CD14-positive monocyte (primary cell): ENCODE measurements around the gene BRCA2. TPM values are rescaled to one million over a fixed set of nuclear protein-coding genes. Genes with fewer than 3 reads are reported as not detected.

ENCODE experiments used
- DNase-seq, 3 donors: peaks; one replicate each; pipeline ENCODE4 v3.0.0-alpha.2; 2011 to 2022
- H2AFZ ChIP-seq: 2 replicates; pipeline ENCODE4 v1.6.0; 2012; ENCODE audit warnings: mild to moderate bottlenecking, low read depth, low read length, inconsistent platforms; ENCODE audit not compliant: insufficient read depth, poor library complexity, severe bottlenecking
- H3K27ac ChIP-seq, 2 donors: 1 replicate in 1 of 2; 2 replicates in 1 of 2; pipeline ENCODE4 v1.5.1; 2012 to 2013; ENCODE audit warnings: low read length in 2 of 2, control low read depth in 1 of 2, inconsistent platforms in 1 of 2, low read depth in 1 of 2, mild to moderate bottlenecking in 1 of 2
- H3K27me3 ChIP-seq, 2 donors: one replicate each; pipeline versions ENCODE4 v1.6.0 to v1.6.1; 2011 to 2013; ENCODE audit warnings: low read length in 2 of 2; ENCODE audit not compliant: control insufficient read depth in 2 of 2, insufficient read depth in 2 of 2
- H3K36me3 ChIP-seq, 2 donors: replicated peaks in 1 of 2; 1 replicate in 1 of 2; 2 replicates in 1 of 2; pipeline versions ENCODE4 v1.5.1 to v1.6.1; 2012 to 2013; ENCODE audit warnings: low read length in 2 of 2, control low read depth in 1 of 2, inconsistent platforms in 1 of 2, mild to moderate bottlenecking in 1 of 2; ENCODE audit not compliant: insufficient read depth in 2 of 2, control insufficient read depth in 1 of 2
- H3K4me1 ChIP-seq, 2 donors: 1 replicate in 1 of 2; 2 replicates in 1 of 2; pipeline versions ENCODE4 v1.5.1 to v1.6.1; 2012 to 2013; ENCODE audit warnings: low read length in 2 of 2, control low read depth in 1 of 2, inconsistent platforms in 1 of 2, mild to moderate bottlenecking in 1 of 2, moderate library complexity in 1 of 2; ENCODE audit not compliant: insufficient read depth in 2 of 2, control insufficient read depth in 1 of 2
- H3K4me2 ChIP-seq: replicated peaks from 2 replicates; pipeline ENCODE3; 2012; ENCODE audit warnings: low read length, moderate library complexity, mild to moderate bottlenecking; ENCODE audit not compliant: poor library complexity, severe bottlenecking; ENCODE audit errors: extremely low read depth
- H3K4me3 ChIP-seq, 3 experiments: fragments of 200-600 bp in 1 of 3; sonication (generic) in 1 of 3; replicated peaks in 1 of 3; 1 replicate in 2 of 3; 2 replicates in 1 of 3; pipeline ENCODE4 v1.5.1; 2011 to 2013; ENCODE audit warnings: low read length in 3 of 3, mild to moderate bottlenecking in 3 of 3, control low read depth in 2 of 3, low read depth in 2 of 3, inconsistent platforms in 1 of 3, moderate library complexity in 1 of 3
- H3K79me2 ChIP-seq: 2 replicates; pipeline ENCODE4 v1.6.0; 2012; ENCODE audit warnings: mild to moderate bottlenecking, control low read depth, inconsistent platforms, low read length, moderate library complexity; ENCODE audit not compliant: insufficient read depth
- H3K9ac ChIP-seq: 2 replicates; pipeline ENCODE4 v1.6.0; 2017; ENCODE audit warnings: low read length, mild to moderate bottlenecking; ENCODE audit not compliant: insufficient read depth, poor library complexity, severe bottlenecking
- H3K9me3 ChIP-seq, 2 donors: replicated peaks in 1 of 2; 1 replicate in 1 of 2; 2 replicates in 1 of 2; pipeline versions ENCODE4 v1.5.1 to v1.6.1; 2012 to 2013; ENCODE audit warnings: low read length in 2 of 2, control low read depth in 1 of 2; ENCODE audit not compliant: control insufficient read depth in 1 of 2, insufficient read depth in 1 of 2
- H4K20me1 ChIP-seq: 2 replicates; pipeline ENCODE4 v1.6.0; 2012; ENCODE audit warnings: mild to moderate bottlenecking, low read length, control low read depth, moderate library complexity; ENCODE audit not compliant: insufficient read depth
- H3K27ac Mint-ChIP-seq, 7 donors: one replicate each; pipeline ENCODE4 v1.8.0; 2020; ENCODE audit warnings: mild to moderate bottlenecking in 7 of 7, mixed read lengths in 7 of 7, moderate library complexity in 6 of 7, inconsistent platforms in 2 of 7
- H3K27me3 Mint-ChIP-seq, 3 donors: one replicate each; pipeline ENCODE4 v1.8.0; 2021 to 2022; ENCODE audit warnings: low read depth in 3 of 3, mild to moderate bottlenecking in 3 of 3, mixed read lengths in 3 of 3, moderate library complexity in 3 of 3, inconsistent platforms in 1 of 3
- H3K36me3 Mint-ChIP-seq, 2 donors: one replicate each; pipeline ENCODE4 v1.8.0; 2020; ENCODE audit warnings: mixed read lengths in 2 of 2, inconsistent platforms in 1 of 2, mild to moderate bottlenecking in 1 of 2
- H3K4me1 Mint-ChIP-seq: one replicate; pipeline ENCODE4 v1.8.0; 2020; ENCODE audit warnings: mild to moderate bottlenecking, mixed read lengths
- H3K4me3 Mint-ChIP-seq, 2 donors: one replicate each; pipeline ENCODE4 v1.8.0; 2020; ENCODE audit warnings: mild to moderate bottlenecking in 2 of 2, mixed read lengths in 2 of 2, moderate library complexity in 1 of 2
- H3K9me3 Mint-ChIP-seq, 7 donors: one replicate each; pipeline ENCODE4 v1.8.0; 2020 to 2022; ENCODE audit warnings: mixed read lengths in 7 of 7, mild to moderate bottlenecking in 6 of 7, moderate library complexity in 6 of 7, inconsistent platforms in 2 of 7
- CTCF ChIP-seq: fragments of 200-600 bp; IDR thresholded peaks from one replicate; pipeline ENCODE4 v1.8.0; 2022; ENCODE audit warnings: antibody characterized with exemption, mild to moderate bottlenecking
- WGBS: methylation state at CpG from one replicate; pipeline ENCODE4 v1.1.5; 2013; ENCODE audit warnings: missing lambda C conversion rate; ENCODE audit not compliant: insufficient coverage; 5-methylcytosine and 5-hydroxymethylcytosine counted together
- intact Hi-C, 2 donors: fragments of 100-400 bp; cut with micrococcal nuclease; formaldehyde crosslinking; loops; one replicate each; pipeline versions ENCODE4 v1.15.0 to v1.15.1; 2023
- polyA plus RNA-seq, 3 donors: library from polyadenylated mRNA; depleted of rRNA in 1 of 3; unstranded in 2 of 3; stranded (reverse) in 1 of 3; fragments of 300-500 nt in 2 of 3; fragments of >200 nt in 1 of 3; fragmentation: Illumina TruSeq in 2 of 3; gene quantifications; 1 replicate in 2 of 3; 2 replicates in 1 of 3; pipeline ENCODE4 v1.2.3, GENCODE V29; 2012 to 2021

The BRCA2 gene
- polyA plus RNA-seq, 3 donors: 0.32 to 0.36 (median 0.36) TPM

- Histone ChIP-seq H3K27ac (no peak overlapping the region), H3K79me2 (peaks cover 13% of the 10 kb centered on the region), H3K9ac (no peak overlapping the region), H3K36me3 (no peaks in the 10 kb centered on the region), H3K4me2 (no peak overlapping the region), H4K20me1 (no peaks in the 10 kb centered on the region), H3K9me3 (no peaks in the 10 kb centered on the region), H2AFZ (no peak overlapping the region), H3K4me3 (no peak overlapping the region), H3K27me3 (no peaks in the 10 kb centered on the region), H3K4me1 (peaks cover 24 to 26% of the 10 kb centered on the region in 2 donors)
- Mint-ChIP-seq H3K9me3 (peaks cover 0 to 3% (median 0%) of the 10 kb centered on the region in 7 donors), H3K4me3 (no peak overlapping the region), H3K4me1 (peaks cover 24% of the 10 kb centered on the region), H3K27ac (no peak overlapping the region), H3K36me3 (peaks cover 2% of the 10 kb centered on the region in 2 donors), H3K27me3 (peaks cover 0 to 3% (median 2%) of the 10 kb centered on the region in 3 donors)
- no peak for TF ChIP-seq CTCF
- DNase-seq: no peak
- intact Hi-C loops: no loop called here
- no CpG with 5 or more reads among the region's 5 CpGs for WGBS
Observed at GRCh38 chr13:32431361-32431760, 116.1 kb downstream of the BRCA2 start.

- no peak overlapping the region for H3K4me2 ChIP-seq
- H3K27ac Mint-ChIP-seq: no peak overlapping the region
- H3K36me3 Mint-ChIP-seq: peaks cover 2% of the 10 kb centered on the region in 2 donors
- intact Hi-C loops: no loop called here
- peaks cover 0 to 2% (median 2%) of the 10 kb centered on the region in 3 donors for H3K27me3 Mint-ChIP-seq
- no peaks in the 10 kb centered on the region for H3K79me2 ChIP-seq
- H3K4me1 Mint-ChIP-seq: peaks cover 21% of the 10 kb centered on the region
- no peak overlapping the region for H3K4me3 ChIP-seq
- no peak for TF ChIP-seq CTCF
- DNase-seq: no peak
- H3K9me3 ChIP-seq: no peaks in the 10 kb centered on the region
- H3K9ac ChIP-seq: no peak overlapping the region
- H4K20me1 ChIP-seq: no peaks in the 10 kb centered on the region
- no peaks in the 10 kb centered on the region for H3K9me3 Mint-ChIP-seq
- peaks cover 21 to 24% of the 10 kb centered on the region in 2 donors for H3K4me1 ChIP-seq
- H3K27me3 ChIP-seq: no peaks in the 10 kb centered on the region
- no peak overlapping the region for H3K27ac ChIP-seq
- 100% methylated on average over 3 of the region's 3 CpGs for WGBS
- H3K36me3 ChIP-seq: no peaks in the 10 kb centered on the region
- no peak overlapping the region for H3K4me3 Mint-ChIP-seq
- H2AFZ ChIP-seq: no peak overlapping the region
Observed at GRCh38 chr13:32432856-32433255, 117.5 kb downstream of the BRCA2 start.
